ENCODE results near the gene YWHAB. TPM values are rescaled to one million over a fixed set of nuclear protein-coding genes. Genes with fewer than 3 reads are reported as not detected.

Gene YWHAB
- total RNA-seq, 1 experiment from 2014 or later, result 216 TPM

- Mint-ChIP-seq H3K4me3 (no peak overlapping the region), H3K27me3 (ENCODE audit: low read depth) (peaks cover 4% of the 10 kb centered on the region), H3K4me1 (no peaks in the 10 kb centered on the region), H3K36me3 (peaks cover 4% of the 10 kb centered on the region), H3K9me3 (peaks cover 19% of the 10 kb centered on the region), H3K27ac (no peak overlapping the region)
- ATAC-seq (no peak), DNase-seq (ENCODE audit: low spot score) (no peak)
- ChIA-PET CTCF (interaction anchor here (0.7 to 1.4 kb wide), 2 partner anchors 26 to 55 kb away, joined by 3 read pairs; no protein-coding TSS in a partner anchor), POLR2A (no interaction called here)
- TF ChIP-seq GRHL2 (CRISPR knock-in tag; IDR thresholded peaks at IDR 0.05; ENCODE audit: insufficient replicate concordance, severe bottlenecking), result no peak
- no peak for TF ChIP-seq ZNF138 (CRISPR knock-in tag; conservative IDR thresholded peaks at IDR 0.05)
- no peak for TF ChIP-seq PRDM15 (CRISPR knock-in tag; IDR thresholded peaks at IDR 0.05)
- no peak for TF ChIP-seq USF2 (CRISPR knock-in tag; IDR thresholded peaks at IDR 0.05)
- TF ChIP-seq SP1 (CRISPR knock-in tag; conservative IDR thresholded peaks at IDR 0.05), result no peak
- no peak for TF ChIP-seq FOXK1 (CRISPR knock-in tag; IDR thresholded peaks at IDR 0.05)
Observed at GRCh38 chr20:44840826-44841225, 44.7 kb upstream of the YWHAB start.

- POLR2A ChIA-PET, result no interaction called here
- TF ChIP-seq ZMAT4 (CRISPR knock-in tag; IDR thresholded peaks at IDR 0.05) (no peak), NR1H2 (CRISPR knock-in tag; IDR thresholded peaks at IDR 0.05) (no peak), MLX (CRISPR knock-in tag; IDR thresholded peaks at IDR 0.05) (no peak), PRDM15 (CRISPR knock-in tag; IDR thresholded peaks at IDR 0.05) (no peak), AFF4 (CRISPR knock-in tag; IDR thresholded peaks at IDR 0.05; ENCODE audit: borderline replicate concordance) (no peak), NFE2L1 (CRISPR knock-in tag; IDR thresholded peaks at IDR 0.05) (no peak), ZNF263 (CRISPR knock-in tag; IDR thresholded peaks at IDR 0.05; ENCODE audit: low read depth) (no peak), ZNF138 (CRISPR knock-in tag; conservative IDR thresholded peaks at IDR 0.05) (no peak), E2F1 (CRISPR knock-in tag; IDR thresholded peaks at IDR 0.05) (no peak)
- H3K4me1 Mint-ChIP-seq, result no peaks in the 10 kb centered on the region
- no peak for DNase-seq (ENCODE audit: low spot score)
- no peak for ATAC-seq
- CTCF ChIA-PET, result no interaction called here
- peaks cover 25% of the 10 kb centered on the region for H3K9me3 Mint-ChIP-seq
- no peak overlapping the region for H3K27ac Mint-ChIP-seq
- no peak overlapping the region for H3K4me3 Mint-ChIP-seq
- H3K36me3 Mint-ChIP-seq, result peaks cover 4% of the 10 kb centered on the region
- H3K27me3 Mint-ChIP-seq (ENCODE audit: low read depth), result peaks cover 7% of the 10 kb centered on the region
Observed at GRCh38 chr20:44841955-44842354, 43.5 kb upstream of the YWHAB start.

Measured in WTC11 (cell line).